Mesodermal cell (in vitro differentiated cells): ENCODE data around the gene TNS3.

ENCODE experiments used
- H3K27ac ChIP-seq: 2 replicates; pipeline ENCODE4 v1.7.0; 2013; ENCODE audit warnings: mild to moderate bottlenecking, low read depth, low read length, moderate library complexity; ENCODE audit not compliant: severe bottlenecking
- H3K36me3 ChIP-seq: 2 replicates; pipeline ENCODE4 v1.7.1; 2013; ENCODE audit warnings: mild to moderate bottlenecking, low read length, moderate library complexity; ENCODE audit not compliant: control insufficient read depth, insufficient read depth
- H3K4me1 ChIP-seq: one replicate; pipeline ENCODE4 v1.7.1; 2013; ENCODE audit warnings: mild to moderate bottlenecking, low read length; ENCODE audit not compliant: insufficient read depth, control insufficient read depth, poor library complexity, severe bottlenecking
- H3K4me3 ChIP-seq: 2 replicates; pipeline ENCODE4 v1.7.0; 2013; ENCODE audit warnings: low read length, control low read depth, mild to moderate bottlenecking; ENCODE audit not compliant: insufficient read depth, poor library complexity, severe bottlenecking; ENCODE audit errors: extremely low read depth
- H3K9me3 ChIP-seq: 2 replicates; pipeline ENCODE4 v1.7.1; 2013; ENCODE audit warnings: mild to moderate bottlenecking, low read length, moderate library complexity; ENCODE audit not compliant: control insufficient read depth
- WGBS, 2 experiments: methylation state at CpG; one replicate each; pipeline ENCODE4 v1.1.5; 2013; ENCODE audit warnings: missing lambda C conversion rate in 2 of 2; ENCODE audit not compliant: insufficient coverage in 2 of 2; 5-methylcytosine and 5-hydroxymethylcytosine counted together

The TNS3 gene

GRCh38 chr7:47322731-47323130 is 259.2 kb downstream of the TNS3 start:
- Histone ChIP-seq H3K4me1 (peaks cover 23% of the 10 kb centered on the region), H3K36me3 (peaks cover 50% of the 10 kb centered on the region), H3K9me3 (peaks cover 2% of the 10 kb centered on the region), H3K4me3 (no peak overlapping the region), H3K27ac (no peak overlapping the region)
- 94 to 99% methylated on average over 11 of the region's 11 CpGs for WGBS, 2 experiments

- peaks cover 13% of the 10 kb centered on the region for H3K4me1 ChIP-seq
- H3K36me3 ChIP-seq: peaks cover 47% of the 10 kb centered on the region
- no peak overlapping the region for H3K4me3 ChIP-seq
- H3K27ac ChIP-seq: no peak overlapping the region
- H3K9me3 ChIP-seq: peaks cover 2% of the 10 kb centered on the region
- WGBS, 2 experiments: 92 to 93% methylated on average over 2 to 4 of the region's 5 CpGs
Measured at GRCh38 chr7:47320296-47320695, 261.6 kb downstream of the TNS3 start.

DNA sequence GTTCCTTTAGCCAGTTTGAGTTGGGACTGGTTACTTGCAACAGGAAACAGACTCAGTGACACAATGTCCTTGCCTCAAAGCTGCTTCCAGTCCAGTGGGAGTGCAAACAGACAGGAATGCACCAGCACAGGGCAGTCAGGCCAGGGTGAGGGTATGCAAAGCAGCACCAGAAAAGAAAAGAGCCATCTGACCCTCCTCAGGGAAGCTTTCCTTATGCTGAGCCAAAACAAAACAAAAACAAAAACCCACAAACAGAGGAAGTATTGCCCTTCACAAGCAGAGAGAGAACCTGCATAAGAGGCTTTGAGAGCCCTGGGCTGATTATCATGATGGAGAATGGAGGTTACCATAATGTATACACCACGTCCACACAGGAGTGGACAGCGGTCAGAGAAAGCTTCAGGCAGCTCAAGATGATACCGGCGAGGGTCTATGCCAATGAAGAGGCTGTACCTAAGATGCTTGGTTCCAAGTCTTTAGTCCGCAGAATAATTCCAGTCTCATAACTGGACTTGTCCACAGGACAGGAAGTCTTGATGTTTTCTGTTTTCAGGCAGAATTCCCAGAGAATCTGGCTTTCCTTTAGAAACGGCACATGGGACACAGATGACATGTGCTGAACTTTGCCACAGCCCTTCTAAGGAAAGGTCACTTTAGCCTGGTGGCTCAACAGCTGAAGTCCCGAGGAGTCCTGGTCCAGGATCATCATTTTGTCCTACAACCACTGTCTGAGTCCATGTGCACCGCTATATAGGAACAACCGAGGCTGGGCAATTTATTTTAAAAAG is 263.3 kb downstream of the TNS3 start:
- peaks cover 47% of the 10 kb centered on the region for H3K36me3 ChIP-seq
- H3K27ac ChIP-seq: no peak overlapping the region
- no peak overlapping the region for H3K4me3 ChIP-seq
- peaks cover 27% of the 10 kb centered on the region for H3K4me1 ChIP-seq
- WGBS, 2 experiments: 82 to 87% methylated on average over 9 of the region's 9 CpGs
- peaks cover 2% of the 10 kb centered on the region for H3K9me3 ChIP-seq

DNA sequence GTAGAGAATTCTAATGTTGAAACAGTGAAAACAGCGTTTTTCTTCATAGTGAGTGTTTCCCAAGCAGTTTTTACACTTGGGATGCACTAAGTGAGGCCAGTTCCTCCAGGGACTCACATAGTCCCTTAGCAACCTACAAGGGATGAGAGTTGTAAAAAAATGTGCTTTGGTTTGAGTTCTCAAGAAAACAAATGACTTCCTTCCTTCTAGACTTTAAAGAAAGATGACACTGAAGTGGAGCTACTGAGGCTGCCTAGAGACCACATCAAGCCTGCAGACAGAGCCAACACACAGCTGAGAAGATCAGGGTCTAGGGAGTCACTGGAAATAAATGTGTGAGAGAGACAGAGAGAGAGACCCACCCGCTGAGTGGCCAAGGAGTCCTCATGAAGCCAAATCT is 264.4 kb downstream of the TNS3 start:
- Histone ChIP-seq H3K9me3 (peaks cover 2% of the 10 kb centered on the region), H3K36me3 (peaks cover 41% of the 10 kb centered on the region), H3K4me3 (no peak overlapping the region), H3K27ac (peak overlapping the region; percentile 64), H3K4me1 (peaks cover 32% of the 10 kb centered on the region)
- 80 to 92% methylated on average over 1 to 2 of the region's 2 CpGs for WGBS, 2 experiments

DNA sequence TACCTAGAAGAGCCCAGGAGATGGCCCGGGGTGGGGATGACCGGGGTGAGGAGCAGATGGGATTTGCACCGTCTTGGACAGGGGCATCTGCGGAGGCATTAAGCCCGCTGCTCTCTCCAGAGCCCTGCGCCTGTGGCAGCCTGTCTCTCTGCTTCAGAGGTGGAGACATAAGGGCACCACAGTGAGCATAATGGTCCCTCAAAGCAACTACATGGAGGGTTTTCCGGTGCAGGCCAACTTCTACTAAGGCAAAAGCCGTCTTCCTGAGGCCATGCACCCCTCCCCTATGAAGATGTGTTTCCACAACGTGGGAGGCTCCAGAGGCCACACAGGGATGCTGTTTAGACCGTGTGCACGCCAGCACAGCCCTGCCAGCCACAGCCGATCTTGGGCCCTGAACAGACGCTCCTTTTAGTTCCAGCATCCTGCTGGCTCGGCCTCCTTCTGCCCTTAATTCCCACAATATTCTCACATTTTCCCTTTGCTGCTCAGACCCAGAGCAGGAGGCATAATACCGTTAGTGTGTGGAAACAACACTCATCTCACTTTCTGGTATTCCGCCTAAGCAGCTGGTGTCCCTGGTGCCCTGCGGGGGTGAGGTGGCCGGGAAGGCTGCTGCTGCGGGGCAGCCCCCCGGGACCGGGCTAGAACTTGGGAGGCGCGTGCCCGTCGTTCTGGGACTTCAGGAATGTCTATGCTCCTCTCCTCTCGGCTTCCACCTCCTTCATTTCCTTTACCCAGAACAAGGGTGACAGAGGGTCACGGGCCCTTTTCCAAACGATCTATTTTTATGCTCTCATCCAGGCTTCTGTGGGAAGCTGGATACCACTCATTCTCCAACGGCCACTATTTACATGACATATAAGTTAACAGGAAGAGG is 266.9 kb downstream of the TNS3 start:
- Histone ChIP-seq H3K27ac (peak overlapping the region; percentile 89), H3K36me3 (peaks cover 24% of the 10 kb centered on the region), H3K4me3 (no peak overlapping the region), H3K4me1 (peaks cover 32% of the 10 kb centered on the region), H3K9me3 (no peaks in the 10 kb centered on the region)
- 50 to 58% methylated on average over 23 to 27 of the region's 29 CpGs for WGBS, 2 experiments

GRCh38 chr7:47314248-47314647 is 267.7 kb downstream of the TNS3 start:
- no peaks in the 10 kb centered on the region for H3K9me3 ChIP-seq
- peak overlapping the region; percentile 89 for H3K27ac ChIP-seq
- H3K4me3 ChIP-seq: no peak overlapping the region
- H3K4me1 ChIP-seq: peaks cover 32% of the 10 kb centered on the region
- H3K36me3 ChIP-seq: peaks cover 17% of the 10 kb centered on the region
- 75 to 76% methylated on average over 7 to 8 of the region's 8 CpGs for WGBS, 2 experiments

DNA sequence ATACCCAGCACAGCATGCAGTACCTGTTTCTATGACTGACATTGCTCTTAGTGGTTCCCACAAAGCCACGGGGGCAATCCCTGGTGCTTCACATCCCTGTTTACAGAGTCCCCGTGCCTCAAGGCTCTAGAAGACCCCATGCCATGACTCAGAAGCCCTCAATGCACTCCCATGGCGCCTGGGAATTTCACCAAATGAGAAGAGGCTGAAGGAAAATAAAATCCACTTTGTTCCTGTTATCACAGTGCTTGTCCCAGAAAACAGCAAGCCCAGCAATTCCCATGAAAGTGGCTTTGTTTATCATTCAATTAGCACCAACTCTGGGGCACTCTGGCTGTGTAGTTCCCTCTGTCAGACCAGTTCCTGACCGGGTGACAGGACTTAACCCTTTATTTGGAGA is 268.3 kb downstream of the TNS3 start:
- H3K4me1 ChIP-seq: peaks cover 32% of the 10 kb centered on the region
- peak overlapping the region; percentile 89 for H3K27ac ChIP-seq
- no peak overlapping the region for H3K4me3 ChIP-seq
- H3K36me3 ChIP-seq: peaks cover 16% of the 10 kb centered on the region
- WGBS, 2 experiments: 14 to 41% methylated on average over 1 to 2 of the region's 4 CpGs
- no peaks in the 10 kb centered on the region for H3K9me3 ChIP-seq

DNA sequence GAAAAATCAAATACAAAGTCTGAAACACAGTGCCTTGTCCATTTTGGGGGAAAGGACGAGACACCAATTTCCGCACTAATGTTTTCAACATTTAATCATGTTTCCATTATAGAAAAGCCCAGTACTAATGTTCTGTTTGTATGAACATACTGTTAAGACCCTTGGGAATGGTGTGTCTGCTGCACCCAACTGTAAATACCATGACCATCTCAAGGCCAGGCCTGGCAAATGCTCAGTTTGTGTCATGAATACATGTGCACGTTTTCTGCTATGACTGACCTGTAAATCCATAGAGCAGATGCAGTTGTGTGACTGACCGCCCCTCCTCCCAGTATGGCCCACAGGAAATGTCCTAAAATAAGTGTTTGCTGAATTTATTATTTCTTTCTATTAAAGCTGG is 270.0 kb downstream of the TNS3 start:
- Histone ChIP-seq H3K27ac (no peak overlapping the region), H3K4me3 (no peak overlapping the region), H3K4me1 (peaks cover 32% of the 10 kb centered on the region), H3K9me3 (no peaks in the 10 kb centered on the region), H3K36me3 (peaks cover 14% of the 10 kb centered on the region)
- 100% methylated on average over 1 to 2 of the region's 4 CpGs for WGBS, 2 experiments

- Histone ChIP-seq H3K36me3 (peaks cover 14% of the 10 kb centered on the region), H3K27ac (no peak overlapping the region), H3K9me3 (no peaks in the 10 kb centered on the region), H3K4me3 (no peak overlapping the region), H3K4me1 (peaks cover 19% of the 10 kb centered on the region)
- WGBS, 2 experiments: 79 to 87% methylated on average over 2 of the region's 2 CpGs
Measured at GRCh38 chr7:47310020-47310419, 271.9 kb downstream of the TNS3 start.

GRCh38 chr7:47308808-47309207 is 273.1 kb downstream of the TNS3 start:
- WGBS, 2 experiments: 97 to 98% methylated on average over 5 of the region's 6 CpGs
- Histone ChIP-seq H3K9me3 (no peaks in the 10 kb centered on the region), H3K27ac (no peak overlapping the region), H3K4me3 (no peak overlapping the region), H3K4me1 (peaks cover 7% of the 10 kb centered on the region), H3K36me3 (peaks cover 21% of the 10 kb centered on the region)
